HG03378 (cell line): ENCODE results near the gene DHX34.
"Not testable (repeated sequence)": the region's sequence is repeated elsewhere in the genome, so short reads cannot be mapped to it uniquely, and the experiment has no call there.

Experiments
- ATAC-seq: cut with Tn5 transposase; IDR thresholded peaks from one replicate; pipeline ENCODE4 v1.9.1; 2021; ENCODE audit warnings: mild to moderate bottlenecking, moderate library complexity; ENCODE audit not compliant: unreplicated experiment

Gene DHX34

GRCh38 chr19:47384533-47384932 lies 35.4 kb downstream of the DHX34 start:
- not testable (repeated sequence) for ATAC-seq

- not testable (repeated sequence) for ATAC-seq
These were observed 37.5 kb downstream of the DHX34 start for GRCh38 chr19:47386582-47386981.

GRCh38 chr19:47387623-47388022 lies 38.5 kb downstream of the DHX34 start:
- ATAC-seq = not testable (repeated sequence)

- not testable (repeated sequence) for ATAC-seq
These were observed 39.6 kb downstream of the DHX34 start for GRCh38 chr19:47388721-47389120.

DNA sequence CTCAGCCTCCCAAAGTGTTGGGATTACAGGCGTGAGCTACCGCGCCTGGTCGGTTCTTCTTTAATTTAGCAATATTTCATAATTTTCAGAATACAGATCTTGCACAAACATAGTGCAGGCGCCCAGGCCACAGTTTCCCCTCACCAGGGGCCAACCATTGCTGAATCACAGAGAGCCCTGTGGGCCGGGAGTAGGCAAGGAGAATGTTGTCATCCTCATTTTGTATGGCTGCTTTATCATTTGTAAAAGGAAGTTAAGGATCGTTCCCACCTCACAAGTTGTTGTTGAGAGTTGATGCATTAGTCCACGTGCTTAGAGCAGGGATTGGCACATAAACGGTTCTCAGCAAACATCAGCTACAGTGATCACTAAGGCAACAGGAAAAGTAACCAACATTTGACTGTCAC lies 40.0 kb downstream of the DHX34 start:
- no peak for ATAC-seq

- ATAC-seq = no peak
These were observed 41.7 kb downstream of the DHX34 start for GRCh38 chr19:47390533-47391488.

DNA sequence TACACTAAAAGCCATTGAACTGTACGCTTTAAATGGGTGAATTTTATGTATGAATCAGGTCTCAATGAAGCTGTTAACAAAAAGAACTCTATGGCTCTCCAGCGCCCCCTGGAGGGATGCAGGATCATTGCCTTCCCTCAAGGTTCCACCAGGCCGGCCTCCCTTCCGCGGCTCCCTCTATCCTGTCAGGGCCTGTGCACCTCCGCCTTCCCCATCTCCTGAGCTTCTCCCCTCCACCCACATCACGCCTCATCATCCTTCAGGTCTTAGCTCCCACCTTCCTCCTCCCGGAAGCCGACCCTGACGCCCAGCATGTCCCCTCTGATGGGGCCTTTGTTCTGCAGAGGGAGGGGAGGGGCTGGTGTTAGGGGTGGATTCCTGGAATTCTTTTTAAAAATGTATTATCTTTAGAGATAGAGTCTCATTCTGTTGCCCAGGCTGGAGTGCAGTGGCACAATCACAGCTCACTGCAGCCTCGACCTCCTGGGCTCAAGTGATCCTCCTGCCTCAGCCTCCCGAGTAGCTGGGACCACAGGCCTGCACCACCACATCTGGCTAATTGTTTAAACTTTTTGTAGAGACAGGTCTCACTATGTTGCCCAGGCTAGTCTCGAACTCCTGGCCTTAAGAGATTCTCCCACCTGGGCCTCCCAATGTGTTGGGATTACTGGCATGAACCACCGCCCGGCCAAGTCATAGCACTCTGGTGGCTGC lies 42.6 kb downstream of the DHX34 start:
- no peak for ATAC-seq

GRCh38 chr19:47398707-47399597 lies 49.8 kb downstream of the DHX34 start:
- ATAC-seq = no peak

DNA sequence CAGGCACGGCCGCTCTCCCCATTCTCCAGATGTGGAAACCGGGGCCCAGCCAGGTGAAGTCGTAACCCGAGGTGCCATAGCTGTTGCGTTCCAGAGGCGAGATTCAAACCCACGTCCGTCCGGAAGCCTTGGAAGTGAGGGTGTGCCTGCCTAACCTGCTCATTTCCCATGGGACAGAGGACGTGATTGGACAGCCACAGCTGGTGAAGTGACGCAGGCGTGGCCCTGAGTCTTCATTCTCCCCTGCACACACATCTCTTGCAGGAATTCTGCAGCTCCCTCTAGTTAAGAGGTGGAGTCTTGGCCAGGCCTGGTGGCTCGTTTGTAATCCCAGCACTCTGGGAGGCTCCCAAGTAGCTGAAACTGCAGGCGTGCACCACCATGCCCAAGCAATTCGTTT lies 53.4 kb downstream of the DHX34 start:
- ATAC-seq = no peak

DNA sequence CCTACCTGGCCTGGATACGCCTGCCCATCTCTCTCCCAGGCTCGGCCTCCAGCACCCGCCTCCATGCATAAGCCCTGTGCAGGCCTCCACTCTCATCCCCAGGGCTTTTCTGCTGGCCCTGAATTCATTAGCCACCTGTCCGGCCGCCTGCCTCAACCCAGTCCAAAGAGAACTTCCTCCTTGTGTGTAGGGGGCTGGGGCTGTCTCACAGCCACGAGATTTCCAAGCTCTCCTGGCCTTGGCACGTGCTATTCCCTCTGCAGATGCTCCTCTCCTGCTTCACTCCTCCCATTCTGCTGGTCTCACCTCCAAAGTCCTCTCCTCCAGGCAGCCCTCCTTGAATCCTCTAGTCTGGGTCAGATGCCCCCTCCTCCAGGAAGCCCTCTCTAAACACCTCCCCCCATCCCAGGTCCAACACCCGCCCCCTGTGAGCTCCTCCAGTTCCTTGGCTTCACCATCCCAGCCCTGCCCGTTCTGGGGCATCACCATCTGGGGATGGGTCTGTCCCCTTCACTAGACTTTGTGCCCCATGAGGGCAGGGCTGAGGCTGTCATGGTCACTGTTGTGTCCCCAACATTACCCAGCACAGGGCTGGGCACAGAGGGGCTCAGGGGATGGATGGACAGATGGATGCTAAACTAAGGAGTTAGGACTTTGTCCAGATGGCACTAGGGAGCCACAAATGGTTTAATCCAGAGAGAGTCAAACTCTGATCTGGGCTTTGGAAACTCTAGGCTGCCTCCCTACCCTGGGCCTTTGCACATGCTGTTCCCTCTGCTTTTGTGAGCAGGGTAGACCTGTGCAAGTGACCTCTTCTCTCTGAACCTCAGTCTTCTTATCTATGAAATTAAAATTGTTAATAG lies 55.5 kb downstream of the DHX34 start:
- no peak for ATAC-seq

- no peak for ATAC-seq
These were observed 56.1 kb downstream of the DHX34 start for GRCh38 chr19:47405197-47405550.

DNA sequence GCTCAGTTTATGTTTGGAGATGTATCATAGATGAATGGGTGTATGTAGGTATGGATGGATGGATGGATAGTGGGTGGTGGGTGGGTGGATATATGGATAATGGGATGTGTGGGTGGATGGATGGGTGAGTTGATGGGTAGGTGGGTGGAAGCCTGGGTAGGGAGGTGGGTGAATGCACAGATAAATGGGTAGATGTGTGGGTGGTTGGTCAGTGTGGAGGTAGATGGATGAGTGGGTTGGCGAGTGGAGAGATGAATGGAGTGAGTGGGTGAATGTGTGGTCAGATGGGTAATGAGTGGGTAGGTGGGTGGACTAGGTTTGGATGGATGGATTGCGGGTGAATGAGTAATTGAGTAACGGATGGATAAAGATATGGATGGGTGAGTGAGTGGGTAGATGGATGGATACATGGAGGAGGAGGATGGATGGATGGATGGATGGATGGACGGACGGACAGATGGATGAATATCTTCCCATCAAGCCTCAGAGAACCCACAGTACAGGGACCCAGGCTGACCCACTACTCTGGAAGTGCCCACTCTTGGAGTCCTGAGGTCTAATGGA lies 56.8 kb downstream of the DHX34 start:
- ATAC-seq = no peak

- no peak for ATAC-seq
These were observed 57.7 kb downstream of the DHX34 start for GRCh38 chr19:47406711-47407416.

DNA sequence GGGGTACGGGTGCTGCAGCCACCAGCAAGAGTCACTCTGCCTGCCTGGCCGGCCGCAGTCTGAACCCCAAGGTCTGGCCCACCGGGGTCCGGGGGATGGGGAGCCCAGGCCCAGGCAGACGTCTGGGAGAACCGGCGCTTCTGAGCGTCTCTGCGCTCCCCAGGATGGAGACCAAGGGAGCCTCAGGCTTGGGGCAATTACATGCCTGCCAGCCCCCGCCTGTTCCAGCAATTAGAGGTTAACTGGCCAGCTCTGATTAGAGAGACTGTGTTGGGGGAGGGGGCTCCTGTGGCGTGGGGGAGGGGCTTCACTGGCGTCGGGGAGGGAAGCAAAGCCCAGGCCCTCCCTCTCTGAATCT lies 58.3 kb downstream of the DHX34 start:
- ATAC-seq = no peak

DNA sequence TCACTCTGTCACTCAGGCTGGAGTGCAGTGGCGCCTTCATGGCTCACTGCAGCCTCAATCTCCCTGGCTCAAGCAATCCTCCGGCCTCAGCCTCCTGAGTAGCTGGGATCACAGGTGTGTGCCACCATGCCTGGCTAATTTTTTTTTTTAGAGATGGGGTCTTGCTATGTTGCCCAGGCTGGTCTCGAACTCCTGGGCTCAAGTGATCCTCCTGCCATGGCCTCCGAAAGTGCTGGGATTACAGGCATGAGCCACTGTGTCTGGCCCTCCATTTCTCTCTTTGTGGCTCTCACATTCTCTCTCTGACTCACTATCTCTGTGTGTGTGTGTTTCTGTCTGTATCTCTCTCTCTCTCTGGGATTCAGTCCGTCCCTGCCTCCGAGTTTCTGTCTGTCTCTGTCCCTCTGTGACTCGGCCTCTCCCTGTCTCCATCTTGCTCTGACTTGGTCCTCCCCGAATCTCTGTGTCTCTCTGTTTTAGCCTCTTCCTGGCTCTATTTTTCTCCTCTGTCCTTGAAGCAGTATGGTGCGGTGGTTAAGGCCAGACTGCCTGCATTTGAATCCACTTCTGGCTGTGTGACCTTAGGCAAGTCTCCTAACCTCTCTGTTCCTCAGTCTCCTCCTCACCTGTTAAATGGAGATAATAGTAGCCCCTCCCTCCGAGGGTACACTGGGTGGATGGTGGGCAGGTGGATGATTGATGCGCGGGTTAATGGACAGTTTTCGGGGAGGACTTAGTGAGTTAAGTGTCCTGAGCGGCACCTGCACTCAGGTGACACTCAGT lies 59.2 kb downstream of the DHX34 start:
- ATAC-seq = no peak

DNA sequence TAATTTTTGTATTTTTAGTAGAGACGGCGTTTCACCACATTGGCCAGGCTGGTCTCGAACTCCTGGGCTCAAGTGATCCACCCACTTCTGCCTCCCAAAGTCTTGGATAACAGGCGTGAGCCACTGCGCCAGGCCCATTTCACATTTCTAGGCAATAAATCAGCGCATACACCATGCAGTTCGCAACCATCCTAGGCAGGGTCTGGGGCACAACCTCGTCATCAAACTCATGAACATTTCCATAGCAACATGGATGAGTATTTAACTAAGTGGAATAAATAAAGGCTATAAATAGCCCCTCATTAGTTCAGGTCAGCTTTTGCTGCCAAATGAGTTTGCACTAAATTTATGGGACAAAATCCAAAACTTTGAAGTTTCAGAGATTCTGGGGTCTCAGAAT lies 62.0 kb downstream of the DHX34 start:
- ATAC-seq = no peak

GRCh38 chr19:47411696-47412095 lies 62.6 kb downstream of the DHX34 start:
- not testable (repeated sequence) for ATAC-seq

DNA sequence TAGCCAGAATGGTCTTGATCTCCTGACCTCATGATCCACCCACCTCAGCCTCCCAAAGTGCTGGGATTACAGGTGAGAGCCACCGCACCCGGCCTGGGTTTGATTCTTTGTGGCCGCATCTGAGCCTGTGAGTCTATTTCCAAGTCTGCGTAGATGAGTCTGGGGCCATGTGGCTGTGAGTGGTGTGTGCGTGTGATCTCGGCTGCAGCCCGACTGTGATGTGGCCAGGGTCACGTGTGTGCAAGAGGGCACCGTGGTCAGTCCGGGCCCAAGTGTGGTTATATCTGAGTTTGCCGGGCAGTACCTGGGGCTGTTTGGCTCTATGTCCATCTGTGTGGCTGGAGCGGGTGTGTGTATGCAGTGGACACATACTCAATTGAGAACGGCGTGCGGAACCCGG lies 64.8 kb downstream of the DHX34 start:
- ATAC-seq = no peak

GRCh38 chr19:47414469-47414868 lies 65.4 kb downstream of the DHX34 start:
- no peak for ATAC-seq
